Activated CD4-positive, alpha-beta T cell treated with anti-CD3 and anti-CD28 coated beads, Interleukin-2, amount 50 U/mL, for 48 hours (primary cell): ENCODE data around the gene PLCG1.

ENCODE experiments used
- DNase-seq, 2 experiments: peaks; one replicate each; pipeline ENCODE4 v3.0.0-alpha.2; 2020

Gene PLCG1

GRCh38 chr20:41168281-41169161 lies 31.2 kb downstream of the PLCG1 start:
- DNase-seq: no peak

DNA sequence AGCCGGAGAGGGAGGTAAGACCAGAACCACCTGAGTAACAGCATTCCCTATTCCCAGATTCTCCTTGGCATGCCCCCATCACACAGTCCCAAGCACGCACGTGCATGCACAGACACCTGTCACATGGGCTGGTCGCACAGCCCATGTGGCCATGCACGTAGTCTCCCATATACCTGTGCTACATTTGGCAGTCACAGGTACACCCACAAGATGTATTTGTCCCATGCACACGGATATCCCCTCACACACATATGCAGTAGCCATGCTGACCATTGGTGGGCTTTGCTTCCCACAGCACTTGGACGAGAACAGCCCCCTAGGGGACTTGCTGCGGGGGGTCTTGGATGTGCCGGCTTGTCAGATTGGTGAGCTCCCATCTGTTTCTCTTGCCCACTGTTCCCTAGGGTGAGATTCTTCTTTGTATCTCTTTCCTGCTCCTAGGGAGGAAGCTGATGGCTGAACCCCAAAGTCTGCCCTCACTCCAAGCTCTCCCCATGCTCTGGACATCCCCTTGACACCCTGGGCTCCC lies 31.9 kb downstream of the PLCG1 start:
- peak in 1 of 2 experiments; percentile 1 for DNase-seq

DNA sequence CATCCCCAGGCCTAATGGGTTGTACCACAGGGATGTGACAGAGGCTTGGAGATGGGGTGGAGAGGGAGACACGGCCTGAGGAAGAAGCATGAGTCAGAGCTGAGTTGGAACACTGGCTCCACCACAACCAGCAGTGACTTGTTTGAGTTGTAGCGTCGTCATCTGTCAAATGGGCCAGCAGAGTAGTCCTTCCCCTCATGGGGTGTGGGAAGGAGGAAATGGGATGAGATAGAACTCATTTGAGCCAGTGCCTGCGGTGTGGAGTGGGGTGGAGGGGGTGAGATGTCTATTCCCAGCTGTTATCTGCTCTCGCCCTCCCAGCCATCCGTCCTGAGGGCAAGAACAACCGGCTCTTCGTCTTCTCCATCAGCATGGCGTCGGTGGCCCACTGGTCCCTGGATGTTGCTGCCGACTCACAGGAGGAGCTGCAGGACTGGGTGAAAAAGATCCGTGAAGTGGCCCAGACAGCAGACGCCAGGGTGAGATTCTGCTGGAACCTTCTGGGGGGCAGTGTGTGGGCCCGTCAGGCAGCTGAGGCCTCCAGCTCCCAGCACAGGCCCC lies 32.5 kb downstream of the PLCG1 start:
- DNase-seq: peak in 1 of 2 experiments; percentile 1

GRCh38 chr20:41170386-41171105 lies 33.2 kb downstream of the PLCG1 start:
- DNase-seq: peak in 1 of 2 experiments; percentile 2

DNA sequence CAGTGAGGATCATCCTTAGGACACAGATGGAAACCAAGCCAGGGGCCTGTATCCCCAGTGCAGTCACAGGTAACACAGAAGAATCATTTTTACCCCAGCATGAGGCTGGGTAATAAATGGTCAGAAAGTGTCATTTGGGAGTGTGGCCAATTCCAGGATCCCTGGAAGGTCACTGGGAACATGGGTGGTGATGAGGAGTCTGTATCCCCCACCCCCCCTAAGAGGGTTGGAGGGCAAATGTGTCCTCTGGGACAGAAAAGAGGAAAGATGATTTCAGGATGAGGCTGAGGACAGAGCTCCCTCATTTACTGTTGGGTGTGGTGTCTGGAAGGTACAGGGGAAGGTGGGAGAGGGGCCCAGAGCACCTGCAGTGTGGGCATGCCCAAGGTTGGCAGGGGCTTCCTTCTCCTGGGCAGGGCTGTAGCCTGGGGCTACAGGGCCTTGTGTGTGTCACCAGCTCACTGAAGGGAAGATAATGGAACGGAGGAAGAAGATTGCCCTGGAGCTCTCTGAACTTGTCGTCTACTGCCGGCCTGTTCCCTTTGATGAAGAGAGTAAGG lies 34.5 kb downstream of the PLCG1 start:
- DNase-seq: peak in 1 of 2 experiments; percentile 2

GRCh38 chr20:41172296-41173140 lies 35.2 kb downstream of the PLCG1 start:
- DNase-seq: peak in 1 of 2 experiments; percentile 3

DNA sequence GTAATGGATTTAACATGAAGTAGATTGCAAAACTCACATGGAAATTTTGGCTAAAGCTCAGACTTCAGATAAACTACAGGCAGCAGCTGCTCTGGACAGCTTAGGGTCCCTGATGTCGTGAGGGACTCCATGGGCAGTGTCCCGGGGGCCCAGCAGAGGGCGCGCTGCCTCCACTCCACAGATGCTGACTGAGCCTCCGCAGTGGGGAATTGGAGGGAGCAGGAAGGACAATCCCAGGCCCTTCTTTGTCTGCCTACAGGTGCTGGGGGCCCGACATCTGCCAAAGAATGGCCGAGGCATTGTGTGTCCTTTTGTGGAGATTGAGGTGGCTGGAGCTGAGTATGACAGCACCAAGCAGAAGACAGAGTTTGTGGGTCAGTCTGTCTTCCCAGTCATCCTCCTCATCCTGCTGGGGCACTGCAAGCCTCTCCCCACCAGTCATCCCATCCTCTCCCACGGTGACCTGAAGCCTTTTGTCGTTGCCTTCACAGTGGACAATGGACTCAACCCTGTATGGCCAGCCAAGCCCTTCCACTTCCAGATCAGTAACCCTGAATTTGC lies 35.9 kb downstream of the PLCG1 start:
- DNase-seq: peak; percentile 71 to 74

GRCh38 chr20:41173791-41174341 lies 36.5 kb downstream of the PLCG1 start:
- peak in 1 of 2 experiments; percentile 2 for DNase-seq

DNA sequence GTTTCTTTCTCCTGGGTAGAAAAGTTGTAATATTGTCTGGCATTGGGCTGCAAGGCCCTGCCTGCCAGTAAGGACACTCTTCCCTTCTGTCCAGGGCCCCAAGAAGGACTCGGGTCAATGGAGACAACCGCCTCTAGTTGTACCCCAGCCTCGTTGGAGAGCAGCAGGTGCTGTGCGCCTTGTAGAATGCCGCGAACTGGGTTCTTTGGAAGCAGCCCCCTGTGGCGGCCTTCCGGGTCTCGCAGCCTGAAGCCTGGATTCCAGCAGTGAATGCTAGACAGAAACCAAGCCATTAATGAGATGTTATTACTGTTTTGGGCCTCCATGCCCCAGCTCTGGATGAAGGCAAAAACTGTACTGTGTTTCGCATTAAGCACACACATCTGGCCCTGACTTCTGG lies 37.0 kb downstream of the PLCG1 start:
- peak in 1 of 2 experiments; percentile 1 for DNase-seq

- DNase-seq: no peak
Observed at GRCh38 chr20:41174782-41175181, 37.4 kb downstream of the PLCG1 start.

DNA sequence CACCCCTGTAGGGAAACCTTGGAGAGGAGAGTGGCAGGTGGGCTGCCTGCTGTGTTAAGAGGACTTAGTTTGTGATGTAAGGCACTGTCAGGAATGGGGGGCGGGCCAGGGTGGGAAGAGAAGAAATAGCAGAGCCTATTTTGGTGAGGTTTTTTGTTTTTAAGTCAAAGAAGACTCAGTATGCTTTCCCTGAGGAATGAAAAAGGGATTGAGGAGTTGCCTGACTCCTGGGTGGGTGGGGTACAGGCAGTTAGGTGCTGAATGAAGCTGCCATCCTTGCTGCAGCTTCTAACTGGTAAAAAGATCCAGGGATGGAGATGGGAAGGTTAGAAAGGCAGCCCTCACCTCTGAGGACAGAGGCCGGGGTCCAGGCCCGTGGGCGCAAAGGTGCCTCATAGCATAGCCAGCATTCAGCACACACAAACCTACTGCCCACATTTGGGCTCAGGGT lies 37.9 kb downstream of the PLCG1 start:
- no peak for DNase-seq

- DNase-seq: no peak
Observed at GRCh38 chr20:41175727-41176330, 38.5 kb downstream of the PLCG1 start.

DNA sequence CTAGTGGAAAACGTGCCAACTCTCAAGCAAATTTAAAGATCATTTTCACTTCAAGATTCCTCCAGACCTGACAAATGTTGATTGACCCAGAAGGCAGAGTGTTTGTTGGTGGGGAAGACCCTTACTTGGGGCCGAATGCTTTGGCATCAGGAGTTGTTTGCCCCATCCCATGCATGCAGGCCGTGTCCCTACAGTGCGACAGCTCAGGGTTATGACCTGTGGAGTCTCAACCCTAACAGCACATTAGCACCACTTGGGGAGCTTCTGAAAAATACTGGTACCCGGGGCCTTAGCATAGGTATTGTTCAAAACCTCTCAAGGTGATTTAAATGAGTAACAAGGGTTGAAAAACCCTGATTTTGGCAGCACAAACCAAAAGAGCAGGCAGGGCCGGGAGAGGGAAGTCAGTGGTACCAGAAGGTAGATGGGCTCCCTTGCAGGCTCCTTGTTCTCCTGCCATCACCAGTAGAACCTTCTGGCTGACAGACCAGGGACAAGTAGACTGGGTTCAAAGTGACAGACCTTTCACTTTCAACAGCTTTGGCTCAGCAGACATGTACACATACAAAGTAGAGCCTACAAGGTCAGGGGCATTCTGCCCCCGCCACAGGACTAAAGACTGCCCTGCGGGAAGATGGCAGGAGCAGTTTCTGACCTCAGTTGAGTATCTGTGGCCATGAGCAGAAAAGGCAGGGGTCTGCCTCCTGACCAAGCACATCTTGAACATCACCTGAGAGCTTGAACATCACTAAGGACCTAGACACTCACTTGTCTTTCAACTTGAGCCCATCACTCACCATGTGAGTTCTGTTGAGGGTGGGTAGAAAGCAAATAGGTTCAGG lies 39.6 kb downstream of the PLCG1 start:
- DNase-seq: peak in 1 of 2 experiments; percentile 2

GRCh38 chr20:41177636-41178035 lies 40.3 kb downstream of the PLCG1 start:
- no peak for DNase-seq

GRCh38 chr20:41178495-41178894 lies 41.2 kb downstream of the PLCG1 start:
- DNase-seq: peak in 1 of 2 experiments; percentile 1

DNA sequence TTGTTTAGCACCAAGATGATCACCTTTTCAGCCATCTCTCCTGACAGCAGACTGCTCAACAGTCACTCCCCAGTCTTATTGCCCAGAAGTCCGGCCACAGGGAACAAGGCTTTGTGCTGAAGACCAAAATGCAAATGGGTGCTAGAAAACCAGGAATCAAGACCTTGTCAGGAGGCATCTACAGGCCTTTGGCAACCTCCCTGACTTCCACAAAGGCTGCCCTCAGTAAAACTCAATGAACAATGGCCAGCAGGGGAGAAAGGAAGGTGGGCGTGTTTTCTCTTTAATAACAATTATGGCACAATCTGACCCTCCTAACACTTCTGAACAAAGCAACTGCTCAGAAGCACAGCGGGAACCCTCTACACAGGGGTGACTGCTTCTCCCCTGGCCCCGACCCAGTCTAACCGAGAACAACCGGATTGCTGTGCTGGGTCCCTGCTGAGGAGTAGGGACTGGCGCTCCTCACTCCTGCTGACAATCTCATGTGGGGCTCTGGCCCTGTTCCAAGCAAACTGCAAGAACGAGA lies 41.6 kb downstream of the PLCG1 start:
- peak in 1 of 2 experiments; percentile 1 for DNase-seq

- no peak for DNase-seq
Observed at GRCh38 chr20:41179961-41180360, 42.6 kb downstream of the PLCG1 start.

GRCh38 chr20:41180599-41181333 lies 43.4 kb downstream of the PLCG1 start:
- no peak for DNase-seq

GRCh38 chr20:41181567-41181966 lies 44.2 kb downstream of the PLCG1 start:
- no peak for DNase-seq
